H1 (cell line): Measurements from ENCODE around the gene MIA3. TPM values are rescaled to one million over a fixed set of nuclear protein-coding genes. Genes with fewer than 3 reads are reported as not detected.

ENCODE experiments used
- CTCF ChIA-PET: fragments of 300-600 bp; sonication (Branson Sonifier 250); formaldehyde crosslinking; loops from one replicate; lab custom pipeline; 2021; ENCODE audit not compliant: partially characterized antibody; lab: Charles Lee
- POLR2A ChIA-PET: fragments of 300-600 bp; sonication (Branson Sonifier 250); formaldehyde crosslinking; loops from one replicate; lab custom pipeline; 2021; ENCODE audit warnings: inconsistent platforms; ENCODE audit not compliant: partially characterized antibody; lab: Charles Lee
- DNase-seq, 2 experiments: peaks; one replicate each; pipeline versions ENCODE4 v3.0.0 to v3.0.0-alpha.2; 2010 to 2022; ENCODE audit warnings: low spot score in 2 of 2, low read depth in 1 of 2, mixed read lengths in 1 of 2
- FAIRE-seq: peaks from 2 replicates; lab custom pipeline; 2011; peaks lifted over from hg19 to GRCh38; lab: Jason Lieb, UNC
- H2AFZ ChIP-seq: 2 replicates; pipeline ENCODE4 v1.8.1; 2012; ENCODE audit warnings: low read length, inconsistent platforms
- H2AK5ac ChIP-seq: 2 replicates; pipeline ENCODE4 v1.6.1; 2013; ENCODE audit warnings: low read depth, low read length
- H2BK120ac ChIP-seq: replicated peaks from 2 replicates; pipeline ENCODE3; 2013; ENCODE audit warnings: low read depth, low read length, inconsistent platforms
- H2BK12ac ChIP-seq: 2 replicates; pipeline ENCODE4 v1.6.1; 2013; ENCODE audit warnings: low read depth, low read length
- H2BK15ac ChIP-seq: 2 replicates; pipeline ENCODE4 v1.6.1; 2013; ENCODE audit warnings: low read length
- H2BK20ac ChIP-seq: 2 replicates; pipeline ENCODE4 v1.6.1; 2013; ENCODE audit warnings: low read length
- H2BK5ac ChIP-seq: 2 replicates; pipeline ENCODE4 v1.6.1; 2013; ENCODE audit warnings: low read depth, low read length
- H3K14ac ChIP-seq: 2 replicates; pipeline ENCODE4 v1.6.1; 2013; ENCODE audit warnings: inconsistent platforms; ENCODE audit not compliant: insufficient read length
- H3K18ac ChIP-seq: 2 replicates; pipeline ENCODE4 v1.6.1; 2013; ENCODE audit warnings: low read length; ENCODE audit errors: extremely low read depth
- H3K23ac ChIP-seq: 2 replicates; pipeline ENCODE4 v1.6.1; 2013; ENCODE audit warnings: inconsistent platforms; ENCODE audit not compliant: insufficient read length
- H3K23me2 ChIP-seq: 2 replicates; pipeline ENCODE4 v1.6.1; 2013; ENCODE audit warnings: low read depth, low read length
- H3K27ac ChIP-seq: 2 replicates; pipeline ENCODE4 v1.6.1; 2011; ENCODE audit warnings: low read depth, low read length, inconsistent platforms
- H3K27me3 ChIP-seq, 4 experiments: replicated peaks in 1 of 4; 1 replicate in 1 of 4; 2 replicates in 3 of 4; pipeline versions ENCODE4 v1.6.1 to v1.8.1; 2011 to 2013; ENCODE audit warnings: low read length in 3 of 4, mild to moderate bottlenecking in 3 of 4, inconsistent platforms in 2 of 4, mixed read lengths in 2 of 4, moderate library complexity in 1 of 4; ENCODE audit not compliant: control insufficient read depth in 3 of 4, insufficient read depth in 3 of 4; ENCODE audit errors: extremely low read depth in 1 of 4
- H3K36me3 ChIP-seq, 4 experiments: 2 replicates each; pipeline versions ENCODE4 v1.6.1 to v1.8.1; 2011 to 2013; ENCODE audit warnings: mild to moderate bottlenecking in 4 of 4, low read length in 3 of 4, moderate library complexity in 2 of 4, control low read depth in 1 of 4, inconsistent platforms in 1 of 4; ENCODE audit not compliant: insufficient read depth in 4 of 4, control insufficient read depth in 2 of 4
- H3K4ac ChIP-seq: replicated peaks from 2 replicates; pipeline ENCODE3; 2013; ENCODE audit warnings: low read length, low read depth, mixed read lengths, inconsistent platforms; ENCODE audit not compliant: insufficient read length
- H3K4me1 ChIP-seq, 4 experiments: replicated peaks in 1 of 4; 1 replicate in 1 of 4; 2 replicates in 3 of 4; pipeline versions ENCODE4 v1.6.1 to v1.8.1; 2011 to 2013; ENCODE audit warnings: low read length in 3 of 4, inconsistent platforms in 2 of 4, mixed read lengths in 1 of 4; ENCODE audit not compliant: insufficient read depth in 4 of 4, control insufficient read depth in 3 of 4
- H3K4me2 ChIP-seq, 2 experiments: 2 replicates each; pipeline versions ENCODE4 v1.6.1 to v1.8.1; 2011 to 2013; ENCODE audit warnings: low read depth in 2 of 2, low read length in 2 of 2, control low read depth in 1 of 2, inconsistent platforms in 1 of 2, mild to moderate bottlenecking in 1 of 2; ENCODE audit not compliant: insufficient read depth in 1 of 2
- H3K4me3 ChIP-seq, 4 experiments: fragments of 200-600, 300-600 bp in 1 of 4; sonication (generic), shearing (Covaris generic), sonication (Bioruptor Twin) in 1 of 4; 2 replicates each; pipeline versions ENCODE4 v1.5.1 to v1.8.1; 2011 to 2016; ENCODE audit warnings: low read length in 4 of 4, low read depth in 3 of 4, control low read depth in 2 of 4, inconsistent platforms in 2 of 4, mild to moderate bottlenecking in 2 of 4, mixed read lengths in 1 of 4, moderate library complexity in 1 of 4; ENCODE audit not compliant: insufficient read depth in 2 of 4; ENCODE audit errors: extremely low read depth in 1 of 4
- H3K56ac ChIP-seq: replicated peaks from 2 replicates; pipeline ENCODE3; 2013; ENCODE audit warnings: low read depth, mild to moderate bottlenecking, mixed read lengths, low read length, inconsistent platforms; ENCODE audit not compliant: insufficient read length
- H3K79me1 ChIP-seq: 2 replicates; pipeline ENCODE4 v1.6.1; 2013; ENCODE audit warnings: low read depth, low read length, control low read depth
- H3K79me2 ChIP-seq, 2 experiments: 2 replicates each; pipeline versions ENCODE4 v1.6.1 to v1.8.1; 2012 to 2013; ENCODE audit warnings: low read length in 2 of 2, mild to moderate bottlenecking in 2 of 2, inconsistent platforms in 1 of 2; ENCODE audit not compliant: insufficient read depth in 2 of 2, control insufficient read depth in 1 of 2
- H3K9ac ChIP-seq, 4 experiments: replicated peaks in 1 of 4; 1 replicate in 1 of 4; 2 replicates in 3 of 4; pipeline versions ENCODE4 v1.6.1 to v1.8.1; 2011 to 2013; ENCODE audit warnings: low read depth in 3 of 4, low read length in 3 of 4, control low read depth in 2 of 4, mild to moderate bottlenecking in 2 of 4, moderate library complexity in 2 of 4, inconsistent platforms in 1 of 4; ENCODE audit errors: extremely low read depth in 1 of 4
- H3K9me3 ChIP-seq, 2 experiments: 2 replicates each; pipeline versions ENCODE4 v1.6.1 to v1.8.1; 2012 to 2013; ENCODE audit warnings: mild to moderate bottlenecking in 2 of 2, moderate library complexity in 2 of 2, control low read depth in 1 of 2, inconsistent platforms in 1 of 2, low read depth in 1 of 2, low read length in 1 of 2, mixed read lengths in 1 of 2; ENCODE audit not compliant: insufficient read depth in 2 of 2
- H4K20me1 ChIP-seq, 2 experiments: replicated peaks in 1 of 2; 2 replicates each; pipeline versions ENCODE3 to v1.8.1; 2011 to 2013; ENCODE audit warnings: inconsistent platforms in 2 of 2, low read length in 2 of 2, mild to moderate bottlenecking in 1 of 2; ENCODE audit not compliant: insufficient read depth in 2 of 2, control insufficient read depth in 1 of 2
- H4K5ac ChIP-seq: 2 replicates; pipeline ENCODE4 v1.6.1; 2013; ENCODE audit warnings: low read length, low read depth, mixed read lengths, inconsistent platforms; ENCODE audit not compliant: insufficient read length
- H4K8ac ChIP-seq: 2 replicates; pipeline ENCODE4 v1.8.0; 2013; ENCODE audit warnings: mild to moderate bottlenecking, moderate library complexity, low read length, inconsistent platforms; ENCODE audit not compliant: insufficient read depth; ENCODE audit errors: extremely low read depth
- H4K91ac ChIP-seq: replicated peaks from 2 replicates; pipeline ENCODE3; 2013; ENCODE audit warnings: low read length, mixed read lengths, inconsistent platforms; ENCODE audit not compliant: insufficient read length
- ASH2L ChIP-seq: fragments of 200-600, 300-600 bp; sonication (generic); IDR thresholded peaks from one replicate; pipeline ENCODE4 v1.7.1; 2017; ENCODE audit warnings: low read length
- BRCA1 ChIP-seq: IDR thresholded peaks from 2 replicates; pipeline ENCODE4 v1.6.1; 2012; ENCODE audit warnings: low read depth, low read length, improper control_type of control experiment
- CTCF ChIP-seq, 3 experiments: IDR thresholded peaks; 1 replicate in 2 of 3; 2 replicates in 1 of 3; pipeline versions ENCODE4 v1.5.1 to v1.6.1; 2011; ENCODE audit warnings: low read length in 3 of 3, mild to moderate bottlenecking in 3 of 3, inconsistent platforms in 2 of 3, low read depth in 1 of 3, moderate library complexity in 1 of 3; ENCODE audit not compliant: insufficient read depth in 1 of 3; ENCODE audit errors: control extremely low read depth in 1 of 3
- JUN ChIP-seq: IDR thresholded peaks from 2 replicates; pipeline ENCODE4 v1.6.1; 2011; ENCODE audit warnings: low read depth, mild to moderate bottlenecking, improper control_type of control experiment, low read length
- NRF1 ChIP-seq: IDR thresholded peaks from 2 replicates; pipeline ENCODE4 v1.6.1; 2011; ENCODE audit warnings: mild to moderate bottlenecking, low read depth, low read length, improper control_type of control experiment
- RAD21 ChIP-seq, 2 experiments: IDR thresholded peaks in 1 of 2; conservative IDR thresholded peaks in 1 of 2; 2 replicates each; pipeline ENCODE4 v1.6.1; 2011; ENCODE audit warnings: low read depth in 2 of 2, low read length in 2 of 2, improper control_type of control experiment in 1 of 2, inconsistent platforms in 1 of 2, mild to moderate bottlenecking in 1 of 2, moderate library complexity in 1 of 2
- RFX5 ChIP-seq: IDR thresholded peaks from 2 replicates; pipeline ENCODE4 v1.6.1; 2011; ENCODE audit warnings: low read depth, low read length, improper control_type of control experiment, borderline replicate concordance
- SIRT6 ChIP-seq: IDR thresholded peaks from one replicate; pipeline ENCODE4 v1.7.1; 2012; ENCODE audit warnings: low read length, inconsistent platforms
- SIX5 ChIP-seq: IDR thresholded peaks from 2 replicates; pipeline ENCODE4 v1.6.1; 2011; ENCODE audit warnings: mild to moderate bottlenecking, low read depth, low read length
- SP2 ChIP-seq: IDR thresholded peaks from 2 replicates; pipeline ENCODE4 v1.6.1; 2012; ENCODE audit warnings: mild to moderate bottlenecking, low read length, inconsistent platforms
- WGBS, 2 experiments: shearing (Covaris generic) in 1 of 2; methylation state at CpG; one replicate each; pipeline versions ENCODE4 v1.1.6 to v1.1.7; 2013 to 2015; ENCODE audit warnings: low lambda C conversion rate in 2 of 2, mixed read lengths in 2 of 2, inconsistent platforms in 1 of 2, low coverage in 1 of 2, missing lambda C conversion rate in 1 of 2; ENCODE audit not compliant: insufficient replicate concordance in 2 of 2, insufficient coverage in 1 of 2, insufficient read length in 1 of 2; ENCODE audit errors: extremely low coverage in 1 of 2, missing lambda C conversion rate in 1 of 2; 5-methylcytosine and 5-hydroxymethylcytosine counted together
- polyA plus RNA-seq, 7 experiments: library from polyadenylated mRNA; depleted of rRNA in 3 of 7; stranded (reverse) in 5 of 7; unstranded in 2 of 7; fragments of >200 nt in 5 of 7; fragments of 200-250 nt in 2 of 7; gene quantifications; 1 replicate in 5 of 7; 2 replicates in 1 of 7; 4 replicates in 1 of 7; pipeline versions ENCODE4 v1.2.1 to v1.2.3, GENCODE V29; 2011 to 2013; ENCODE audit warnings: missing spikeins in 2 of 7, mixed read lengths in 2 of 7
- total RNA-seq: library from RNA; stranded (reverse); fragmentation: NEBNext Ultra II Directional; extraction: Animal tissue kit (Norgen Biotek cat#: 25700); gene quantifications from 2 replicates; pipeline ENCODE4 v1.2.1, GENCODE V29; 2021
- TF ChIP-seq, protein P1 (sequence below): IDR thresholded peaks from 2 replicates; pipeline ENCODE4 v1.6.1; 2011; ENCODE audit warnings: low read length, improper control_type of control experiment

Gene MIA3
- total and polyA plus RNA-seq, 2 of the 8 experiments (the other 6 are each of a cell fraction or from before 2014, with no cell fraction given), result 69.0 to 105 TPM

DNA sequence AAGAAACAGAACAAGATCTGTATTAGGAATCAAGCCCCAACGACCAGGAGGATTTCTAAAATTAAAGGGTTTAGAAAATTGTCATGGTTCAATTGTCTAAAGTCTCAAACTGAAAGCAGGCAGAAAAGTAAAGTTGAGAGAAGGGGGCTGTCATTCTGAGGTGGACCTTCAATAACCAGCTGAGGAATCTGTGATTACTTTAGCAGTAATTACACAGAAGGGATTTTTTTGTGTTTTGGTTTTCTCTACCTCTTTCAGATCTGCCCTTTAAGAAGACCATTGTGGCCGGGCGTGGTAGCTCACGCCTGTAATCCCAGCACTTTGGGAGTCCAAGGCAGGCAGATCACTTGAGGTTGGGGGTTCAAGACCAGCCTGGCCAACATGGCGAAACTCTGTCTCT lies 77.0 kb downstream of the MIA3 start:
- no peak overlapping the region for H3K4me2 ChIP-seq
- TF ChIP-seq SIX5 (no peak), NRF1 (no peak), BRCA1 (no peak), RFX5 (no peak), JUN (no peak), RAD21 (IDR thresholded peaks at IDR 0.05 in 1 of 2, conservative IDR thresholded peaks at IDR 0.05 in 1 of 2; ENCODE audit: low read depth in 2 of 2, low read length in 2 of 2) (no peak), SP2 (no peak), SIRT6 (no peak), ASH2L (no peak), CTCF (IDR thresholded peaks at IDR 0.05; ENCODE audit: control extremely low read depth in 1 of 3, insufficient read depth in 1 of 3, low read depth in 1 of 3, low read length in 3 of 3) (no peak)
- TF ChIP-seq, protein P1, sequence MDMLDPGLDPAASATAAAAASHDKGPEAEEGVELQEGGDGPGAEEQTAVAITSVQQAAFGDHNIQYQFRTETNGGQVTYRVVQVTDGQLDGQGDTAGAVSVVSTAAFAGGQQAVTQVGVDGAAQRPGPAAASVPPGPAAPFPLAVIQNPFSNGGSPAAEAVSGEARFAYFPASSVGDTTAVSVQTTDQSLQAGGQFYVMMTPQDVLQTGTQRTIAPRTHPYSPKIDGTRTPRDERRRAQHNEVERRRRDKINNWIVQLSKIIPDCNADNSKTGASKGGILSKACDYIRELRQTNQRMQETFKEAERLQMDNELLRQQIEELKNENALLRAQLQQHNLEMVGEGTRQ, result no peak
- no peaks in the 10 kb centered on the region for H3K27me3 ChIP-seq
- no peak overlapping the region for H3K9ac ChIP-seq
- H2BK120ac ChIP-seq, result no peak overlapping the region
- no peak overlapping the region for H4K8ac ChIP-seq
- H3K79me1 ChIP-seq, result no peaks in the 10 kb centered on the region
- POLR2A ChIA-PET, result no interaction called here
- no peak overlapping the region for H3K4ac ChIP-seq
- H2BK15ac ChIP-seq, result no peak overlapping the region
- no peak overlapping the region for H2BK5ac ChIP-seq
- H3K79me2 ChIP-seq, result 0 out of 4 replicates have a peak, but pooled peaks cover 0 to 4% of the 10 kb centered on the region in 2 experiments
- H4K5ac ChIP-seq, result no peak overlapping the region
- H3K9me3 ChIP-seq, result no peaks in the 10 kb centered on the region
- H3K27ac ChIP-seq, result no peak overlapping the region
- no peak overlapping the region for H3K23ac ChIP-seq
- H2AK5ac ChIP-seq, result no peak overlapping the region
- no peak overlapping the region for H2AFZ ChIP-seq
- H3K36me3 ChIP-seq, result peaks cover 0 to 4% (median 1%) of the 10 kb centered on the region in 4 experiments; a peak in 4 of 8 replicates
- no peak overlapping the region for H3K4me3 ChIP-seq
- no peak overlapping the region for H3K14ac ChIP-seq
- DNase-seq (no peak), FAIRE-seq (no peak)
- H2BK12ac ChIP-seq, result no peak overlapping the region
- H3K56ac ChIP-seq, result no peak overlapping the region
- no peaks in the 10 kb centered on the region for H3K23me2 ChIP-seq
- H3K4me1 ChIP-seq, result no peaks in the 10 kb centered on the region
- CTCF ChIA-PET, result interaction anchor here (1.1 kb wide), 1 partner anchor 12 kb away, joined by 5 read pairs; no protein-coding TSS in a partner anchor
- H4K91ac ChIP-seq, result no peak overlapping the region
- no peak overlapping the region for H2BK20ac ChIP-seq
- H4K20me1 ChIP-seq, result no peaks in the 10 kb centered on the region
- WGBS, 2 experiments, result 78% methylated on average over 5 of the region's 5 CpGs; no CpG with 5 or more reads in 1 of the 2 experiments
- H3K18ac ChIP-seq, result no peak overlapping the region
